GM11168 (cell line): ENCODE results near the gene TNFAIP2.
"Not testable (repeated sequence)": the region's sequence is repeated elsewhere in the genome, so short reads cannot be mapped to it uniquely, and the experiment has no call there.

Source experiments
- in situ Hi-C: fragments of 300-500 bp; cut with MboI; formaldehyde crosslinking; loops from one replicate; pipeline ENCODE4 v1.12.0; 2022; ENCODE audit warnings: low sequenced_read_pairs; ENCODE audit not compliant: unreplicated experiment

TNFAIP2 gene

DNA sequence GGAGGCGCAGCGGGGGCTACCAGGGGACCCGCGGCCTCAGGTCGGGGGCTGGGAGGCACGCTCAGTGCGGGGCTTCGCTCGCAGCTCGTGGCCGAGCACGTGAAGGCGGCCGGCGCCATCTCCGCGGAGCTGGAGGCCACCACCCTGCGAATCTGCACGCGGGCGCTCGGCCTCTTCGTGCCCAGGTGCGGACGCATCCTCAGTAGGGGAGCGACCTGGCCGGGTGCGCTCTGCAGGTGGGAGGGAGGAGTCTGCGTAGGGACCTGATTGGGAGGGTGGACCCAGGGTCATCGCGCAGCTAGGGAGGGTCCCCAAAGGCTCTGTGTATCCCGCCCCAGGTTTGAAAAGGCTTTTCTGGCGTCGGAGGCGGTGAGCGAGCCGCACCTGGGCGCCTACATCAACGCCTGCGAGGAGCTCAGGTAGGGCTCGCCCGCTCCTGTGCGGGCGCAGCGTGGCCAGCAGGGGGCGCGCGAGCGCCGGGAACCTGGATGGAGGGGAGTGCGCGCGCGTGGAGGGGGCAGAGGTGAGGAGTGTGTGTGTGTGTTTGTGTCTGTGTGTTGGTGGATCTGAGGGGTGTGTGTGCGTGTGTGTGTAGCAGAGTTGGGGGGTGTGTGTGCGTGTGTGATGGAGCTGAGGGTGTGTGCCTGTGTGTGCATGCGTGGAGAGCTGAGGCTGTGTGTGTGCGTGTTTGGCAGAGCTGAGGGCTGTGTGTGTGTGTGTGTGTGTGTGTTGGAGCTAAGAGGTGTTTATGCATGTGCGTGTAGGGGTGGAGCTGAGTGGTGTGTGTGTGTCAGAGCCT is 18.4 kb upstream of the TNFAIP2 start:
- in situ Hi-C loops = loop anchor here (10.0 kb wide), 1 partner anchor 180 kb away; no protein-coding TSS in a partner anchor

- in situ Hi-C loops = loop anchor here (10.0 kb wide), 1 partner anchor 179 kb away; no protein-coding TSS in a partner anchor
Measured at GRCh38 chr14:103105580-103106150, 17.6 kb upstream of the TNFAIP2 start.

- in situ Hi-C loops = loop anchor here (10.0 kb wide), 1 partner anchor 177 kb away; no protein-coding TSS in a partner anchor
Measured at GRCh38 chr14:103107455-103107854, 15.8 kb upstream of the TNFAIP2 start.

DNA sequence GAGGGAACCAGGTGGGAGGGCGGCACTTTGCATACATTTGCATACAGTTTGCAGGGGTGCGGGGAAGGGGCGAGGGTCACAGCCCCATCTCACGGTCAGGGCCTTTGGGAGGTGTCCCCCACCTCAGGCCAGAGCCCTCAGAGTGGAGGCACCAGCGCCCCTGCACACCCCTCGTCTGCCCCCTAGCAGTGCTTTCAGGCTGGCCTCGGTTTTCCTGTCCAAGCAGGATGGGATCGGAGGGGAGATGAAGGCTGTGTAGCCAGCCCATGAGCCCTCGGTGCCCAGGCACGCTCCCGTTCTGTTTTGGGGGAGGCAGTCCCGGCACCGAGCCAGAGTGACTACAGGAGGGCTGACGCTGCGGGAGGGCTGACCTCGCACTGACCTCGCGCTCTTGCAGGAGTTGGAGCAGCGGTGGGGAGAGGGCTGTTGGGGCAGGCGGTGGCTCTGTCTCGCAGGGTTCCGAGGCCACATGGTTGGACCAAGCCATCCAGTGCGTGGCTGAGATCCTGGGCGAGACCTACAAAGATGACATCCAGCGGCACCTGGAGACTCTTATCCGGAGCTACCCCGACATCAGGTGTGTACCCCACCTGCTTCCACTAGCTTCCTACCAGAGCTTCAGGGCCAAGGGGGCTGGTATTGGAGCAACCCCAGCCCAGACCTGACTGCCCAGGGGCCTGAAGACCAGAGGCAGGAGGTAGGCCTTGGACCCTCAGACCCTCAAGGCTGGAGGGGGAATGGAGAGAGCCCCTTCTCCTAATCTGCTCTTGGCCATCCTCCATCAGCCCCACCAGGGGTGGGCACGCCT is 15.1 kb upstream of the TNFAIP2 start:
- in situ Hi-C loops = loop anchor here (10.0 kb wide), 1 partner anchor 177 kb away; no protein-coding TSS in a partner anchor

GRCh38 chr14:103108749-103109207 is 14.5 kb upstream of the TNFAIP2 start:
- in situ Hi-C loops = loop anchor here (10.0 kb wide), 1 partner anchor 176 kb away; no protein-coding TSS in a partner anchor

- in situ Hi-C loops = loop anchor here (10.0 kb wide), 1 partner anchor 175 kb away; no protein-coding TSS in a partner anchor
Measured at GRCh38 chr14:103109535-103110441, 13.5 kb upstream of the TNFAIP2 start.

GRCh38 chr14:103110681-103111231 is 12.5 kb upstream of the TNFAIP2 start:
- in situ Hi-C loops = no loop called here

GRCh38 chr14:103111232-103111868 is 11.9 kb upstream of the TNFAIP2 start:
- in situ Hi-C loops = no loop called here

DNA sequence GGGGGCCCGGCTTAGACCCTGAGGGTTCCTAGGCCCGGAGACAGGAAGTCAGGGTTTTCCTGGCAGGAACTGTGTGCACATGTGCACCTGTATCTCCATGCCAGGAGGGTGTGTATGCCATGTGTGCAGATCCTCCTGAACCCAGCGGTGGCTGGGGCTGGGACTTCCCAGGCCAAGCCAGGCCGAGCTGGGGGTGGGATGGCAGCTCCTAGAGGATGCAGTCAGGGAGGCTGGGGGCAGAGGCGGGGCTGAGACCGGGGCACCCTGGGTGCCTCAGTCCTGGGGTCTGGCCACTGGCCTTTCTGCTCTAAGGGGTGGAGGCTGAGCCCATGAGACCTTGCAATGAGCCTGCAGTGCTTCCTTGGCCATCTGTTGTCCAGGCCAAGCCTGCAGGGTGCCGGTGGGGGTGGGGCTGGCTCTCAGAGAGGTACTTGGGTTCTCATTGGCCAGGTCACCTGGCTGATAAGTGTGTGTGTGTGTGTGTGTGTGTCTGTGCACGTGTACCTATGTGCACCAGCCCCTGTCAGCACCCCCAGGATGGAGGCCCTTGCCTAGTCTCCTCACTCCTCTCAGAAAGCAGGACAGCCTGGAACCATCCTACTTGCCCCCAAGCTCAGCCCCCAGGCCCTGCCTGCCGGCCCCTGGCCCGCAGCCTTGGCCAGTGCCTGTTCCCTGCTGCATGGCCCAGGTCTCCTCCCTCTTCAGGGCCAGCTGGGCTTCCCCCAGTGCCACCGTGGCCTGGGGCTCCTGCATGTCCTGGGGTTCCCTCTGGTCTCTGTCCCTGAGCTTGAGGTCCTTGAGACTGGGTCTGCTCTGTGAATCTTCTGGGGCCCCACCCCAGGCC is 10.6 kb upstream of the TNFAIP2 start:
- in situ Hi-C loops = no loop called here

GRCh38 chr14:103113303-103113702 is 10.0 kb upstream of the TNFAIP2 start:
- in situ Hi-C loops = no loop called here

- in situ Hi-C loops = no loop called here
Measured at GRCh38 chr14:103113774-103114173, 9.5 kb upstream of the TNFAIP2 start.

GRCh38 chr14:103115086-103115679 is 8.1 kb upstream of the TNFAIP2 start:
- in situ Hi-C loops = not testable (repeated sequence)

DNA sequence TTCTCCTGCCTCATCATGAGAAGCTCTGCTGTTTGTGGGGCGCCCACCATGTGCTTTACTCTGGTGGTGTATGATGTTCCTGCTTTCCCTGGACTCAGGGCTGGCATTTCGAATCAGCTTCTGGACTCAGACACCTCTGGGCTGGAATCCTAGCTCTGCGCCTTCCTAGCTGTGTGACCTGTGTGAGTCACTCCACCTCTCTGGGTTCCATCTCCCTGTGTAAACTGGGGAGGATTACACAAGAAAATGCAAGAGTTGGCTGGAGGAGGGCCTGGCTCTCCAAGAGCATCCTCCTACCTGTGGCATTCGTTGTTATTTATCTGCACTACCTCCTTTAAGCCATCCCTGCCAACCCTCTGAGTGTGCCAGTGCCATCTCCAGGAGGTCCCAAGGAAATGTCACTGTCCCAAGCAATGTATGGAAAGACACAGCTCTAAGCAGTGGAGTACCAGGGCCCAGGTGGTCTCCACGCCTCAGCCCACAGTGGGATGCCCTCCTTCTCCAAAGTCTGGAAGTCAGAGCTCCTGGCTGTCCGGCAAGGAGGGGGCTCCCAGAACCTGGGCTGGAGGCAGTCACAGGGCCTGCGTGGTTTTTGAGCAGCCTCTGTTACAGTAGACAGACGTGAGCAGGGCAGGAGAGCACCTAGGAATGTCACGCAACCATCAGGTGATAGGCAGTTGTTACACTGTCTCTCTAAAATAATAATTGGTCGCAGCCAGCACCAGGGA is 7.3 kb upstream of the TNFAIP2 start:
- in situ Hi-C loops = no loop called here

- in situ Hi-C loops = no loop called here
Measured at GRCh38 chr14:103116636-103117035, 6.6 kb upstream of the TNFAIP2 start.

DNA sequence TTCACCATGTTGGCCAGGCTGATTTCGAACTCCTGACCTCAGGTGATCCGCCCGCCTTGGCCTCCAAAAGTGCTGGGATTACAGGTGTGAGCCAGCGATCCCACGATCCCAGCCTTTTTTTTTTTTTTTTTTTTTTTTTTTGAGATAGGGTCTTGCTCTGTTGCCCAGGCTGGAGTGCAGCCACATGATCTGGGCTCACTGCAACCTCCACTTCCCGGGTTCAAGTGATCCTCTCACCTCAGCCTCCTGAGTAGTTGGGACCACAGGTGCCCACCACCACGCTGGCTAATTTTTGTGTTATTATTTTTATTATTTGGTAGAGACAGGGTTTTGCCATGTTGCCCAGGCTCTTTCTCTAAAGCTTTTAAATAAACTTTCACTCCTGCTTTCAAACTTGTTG is 5.8 kb upstream of the TNFAIP2 start:
- in situ Hi-C loops = not testable (repeated sequence)

GRCh38 chr14:103118018-103118662 is 5.1 kb upstream of the TNFAIP2 start:
- in situ Hi-C loops = no loop called here
